GM18858 (cell line): ENCODE results near the gene LCP1.

ENCODE experiments used
- ATAC-seq: cut with Tn5 transposase; IDR thresholded peaks from one replicate; pipeline ENCODE4 v1.9.1; 2021; ENCODE audit not compliant: unreplicated experiment

LCP1 gene

DNA sequence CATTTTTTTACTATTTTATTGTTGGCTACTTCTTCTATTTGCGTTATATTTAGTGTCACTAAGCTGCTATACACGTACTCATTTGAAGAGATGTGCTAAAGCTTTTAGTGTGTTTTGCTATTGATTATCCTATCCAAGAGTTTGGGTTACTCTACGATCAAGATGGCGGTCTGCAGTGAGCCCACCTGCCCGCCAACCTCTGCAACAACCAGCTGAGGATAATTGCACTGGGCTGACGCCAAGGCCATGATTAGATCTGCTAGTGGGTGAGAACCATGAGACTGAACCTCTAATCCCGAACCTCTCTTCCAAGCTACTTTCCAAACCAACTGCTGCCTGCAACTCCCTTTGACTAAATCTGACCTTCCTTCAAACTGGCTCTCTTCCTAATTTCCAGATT is 78.9 kb downstream of the LCP1 start:
- ATAC-seq, result no peak

DNA sequence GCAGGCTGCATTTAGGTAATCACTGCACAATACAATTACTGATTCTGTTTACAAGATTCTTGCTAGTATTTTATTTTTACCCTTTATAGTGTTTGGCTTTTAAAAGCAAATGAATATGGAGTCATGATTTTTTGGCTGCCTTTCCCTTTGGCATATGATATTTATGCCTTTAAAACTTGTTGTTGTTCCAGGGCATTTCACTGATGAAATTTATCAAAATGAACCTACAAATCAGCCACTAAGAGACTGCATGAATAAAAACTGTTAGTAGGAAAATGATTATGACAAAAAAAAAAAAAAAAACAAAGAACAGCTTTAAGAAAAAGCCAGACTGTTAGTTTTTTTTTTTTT is 79.7 kb downstream of the LCP1 start:
- ATAC-seq, result no peak

DNA sequence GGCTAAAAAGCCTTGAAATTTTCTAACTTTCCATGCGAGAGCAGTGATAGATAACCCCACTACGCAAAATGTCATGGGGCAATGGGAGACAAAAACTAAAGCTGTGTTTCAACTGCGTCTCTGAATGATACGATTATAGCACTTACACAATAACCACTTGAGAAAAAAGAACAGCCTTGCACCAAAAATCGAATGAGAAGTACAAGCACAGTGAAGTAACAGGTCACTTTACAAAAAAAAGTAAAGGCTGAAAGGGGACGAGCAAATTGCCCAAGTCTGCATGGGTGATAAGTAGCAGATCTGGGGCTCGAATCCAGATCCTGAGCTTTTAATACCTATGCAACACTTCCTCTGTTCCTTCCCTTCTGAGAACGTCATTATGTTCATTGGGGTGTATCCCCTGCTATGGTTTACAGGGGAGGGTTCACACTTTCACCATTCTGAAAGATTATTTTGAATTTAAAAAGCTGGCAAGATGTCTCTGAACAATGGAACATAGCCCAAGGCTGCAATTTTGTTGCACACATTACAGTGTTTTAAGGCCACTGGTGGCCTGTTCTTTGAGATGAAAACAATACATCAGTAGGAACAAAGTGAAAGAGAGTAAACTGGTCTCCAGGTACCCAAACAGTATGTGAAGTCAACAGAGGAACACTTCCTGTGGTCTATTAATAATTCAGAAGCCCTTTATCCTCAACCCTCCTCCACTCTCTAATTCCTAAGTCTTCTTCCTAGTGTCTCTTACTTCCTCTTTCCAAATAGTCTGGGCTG is 80.3 kb downstream of the LCP1 start:
- ATAC-seq, result no peak

DNA sequence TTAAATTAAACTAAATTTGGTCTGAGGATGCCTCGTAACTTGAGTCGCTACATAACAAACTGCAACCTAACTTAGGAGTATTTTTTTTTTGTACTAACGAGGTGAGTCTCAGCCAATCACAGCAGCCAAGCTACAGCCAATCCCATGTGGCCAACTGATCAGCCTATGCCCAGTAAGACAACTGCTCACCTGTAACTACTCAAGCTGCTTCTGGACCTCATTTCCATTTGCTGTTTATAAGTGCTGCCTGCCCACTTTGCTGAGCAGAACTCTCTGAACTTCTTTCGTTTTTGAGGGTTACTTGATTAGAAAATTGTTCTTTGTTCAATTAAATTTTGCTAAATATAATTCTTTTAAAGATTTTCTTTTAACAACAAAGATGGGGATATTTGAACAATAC is 81.0 kb downstream of the LCP1 start:
- ATAC-seq, result no peak

DNA sequence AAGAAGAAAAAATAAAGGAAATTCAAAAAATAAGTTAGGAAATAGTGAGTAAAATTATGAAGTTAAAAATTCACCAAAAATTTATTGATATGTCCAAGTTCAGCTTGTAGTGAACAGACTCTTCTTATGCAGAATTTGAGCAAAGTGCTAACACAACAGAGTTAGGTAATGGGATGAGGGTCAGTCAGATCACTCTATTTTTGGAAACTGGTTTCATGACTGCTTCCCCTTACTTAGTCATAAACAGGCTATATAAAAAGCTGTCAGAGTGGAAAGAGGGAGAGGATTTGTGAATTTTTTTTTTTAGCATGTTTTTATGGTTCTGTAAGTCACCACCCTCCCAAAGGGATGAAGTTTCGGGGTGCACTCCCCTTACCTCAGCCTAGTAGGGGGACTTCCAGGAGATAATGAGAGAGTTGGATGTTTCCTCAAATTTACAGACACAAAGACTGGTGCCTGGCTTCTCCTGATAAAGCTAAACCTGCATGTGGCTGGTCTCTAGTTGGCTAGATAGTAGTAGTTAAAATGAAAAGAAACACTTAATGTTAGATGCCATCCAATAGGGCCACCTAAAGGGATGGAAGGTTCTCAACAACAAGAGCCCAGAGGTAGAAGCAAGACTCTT is 81.7 kb downstream of the LCP1 start:
- peak; percentile 60 for ATAC-seq

DNA sequence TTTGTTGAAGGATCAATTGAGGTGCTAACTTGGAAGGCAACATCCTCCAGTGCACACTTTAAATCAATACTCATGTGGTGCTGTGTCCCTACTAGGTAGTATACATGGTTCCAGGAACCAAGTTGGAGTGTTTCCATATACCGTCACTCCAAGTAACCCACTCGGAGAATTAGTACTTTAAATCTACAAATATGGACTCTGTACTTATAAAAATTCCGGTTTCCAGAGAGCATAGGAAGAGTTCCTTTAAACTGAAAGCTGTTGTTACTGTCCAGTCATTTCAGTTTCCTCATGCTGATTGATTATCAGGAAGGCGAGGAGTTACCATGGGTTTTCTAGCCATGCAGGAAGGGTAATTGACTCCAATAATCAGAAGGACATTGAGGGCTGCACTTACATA is 84.3 kb downstream of the LCP1 start:
- ATAC-seq, result no peak

DNA sequence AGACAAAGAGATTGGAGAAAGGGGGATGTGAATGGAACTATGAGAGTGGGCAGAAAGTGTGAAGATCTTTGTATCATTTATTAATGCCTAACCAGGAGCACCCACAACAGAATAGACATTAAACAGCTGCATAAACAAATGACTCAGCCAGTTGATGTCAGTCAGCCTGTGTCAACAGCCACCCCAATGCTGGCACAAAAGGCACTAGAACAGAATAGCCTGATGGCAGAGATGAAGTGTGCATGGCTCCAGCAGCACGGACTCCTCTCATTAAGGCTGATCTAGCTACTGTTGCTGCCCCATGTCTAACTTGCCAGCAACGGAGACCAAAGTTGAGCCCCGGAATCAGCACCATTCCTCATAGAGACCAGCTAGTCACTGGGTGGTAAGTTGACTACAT is 85.0 kb downstream of the LCP1 start:
- no peak for ATAC-seq

DNA sequence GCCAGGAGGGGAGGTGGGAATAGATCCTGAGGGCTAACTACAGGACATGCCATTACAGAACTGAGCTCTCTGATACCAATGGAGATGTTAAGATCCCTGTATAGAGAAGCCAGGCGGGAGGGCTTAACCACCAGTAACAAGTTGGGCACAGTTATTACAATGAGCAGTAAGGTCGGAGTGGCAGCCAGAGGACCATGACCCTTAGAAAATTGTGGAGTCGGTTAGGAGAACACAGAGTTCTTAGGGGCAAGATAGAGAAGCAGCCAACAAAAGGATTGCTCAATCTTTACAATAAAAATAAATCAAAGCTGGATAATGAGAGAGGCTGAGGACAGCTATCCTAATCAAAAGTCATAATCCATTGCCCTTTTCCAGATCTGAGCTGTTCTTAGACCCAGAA is 87.5 kb downstream of the LCP1 start:
- ATAC-seq, result no peak

DNA sequence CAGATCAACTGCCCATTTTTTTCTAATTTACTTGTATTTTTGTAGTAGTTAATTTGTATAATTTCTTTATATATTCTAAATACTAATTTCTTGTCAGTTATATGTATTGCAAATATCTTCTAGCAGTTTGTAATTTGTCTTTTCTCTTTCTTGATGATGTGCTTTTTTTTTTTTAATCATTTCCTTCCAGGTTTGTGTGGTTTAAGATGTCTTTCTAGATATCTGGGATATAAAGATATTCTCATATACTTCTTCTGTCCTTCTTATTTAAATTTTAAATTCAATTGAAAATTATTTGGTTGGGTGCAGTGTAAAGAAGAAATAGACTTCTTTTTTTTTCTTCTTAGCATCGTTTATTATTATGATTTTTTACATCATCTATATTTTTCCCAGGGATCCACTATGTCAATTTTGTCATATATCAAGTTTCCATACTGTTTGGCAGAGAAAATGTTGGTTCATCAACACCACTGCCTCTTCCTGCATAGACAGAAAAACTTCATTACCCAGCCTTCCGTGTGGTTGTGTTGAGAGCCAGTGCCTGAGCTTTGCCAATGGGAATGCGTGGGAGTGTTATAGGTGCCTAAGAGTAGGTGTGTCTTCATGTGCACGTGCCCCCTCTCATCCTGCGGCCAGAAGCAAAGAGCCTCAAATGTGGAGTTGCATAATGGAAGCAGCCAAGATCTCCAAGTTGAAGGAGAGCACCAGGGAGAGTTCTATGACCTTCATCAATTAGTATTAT is 93.0 kb downstream of the LCP1 start:
- ATAC-seq, result no peak

DNA sequence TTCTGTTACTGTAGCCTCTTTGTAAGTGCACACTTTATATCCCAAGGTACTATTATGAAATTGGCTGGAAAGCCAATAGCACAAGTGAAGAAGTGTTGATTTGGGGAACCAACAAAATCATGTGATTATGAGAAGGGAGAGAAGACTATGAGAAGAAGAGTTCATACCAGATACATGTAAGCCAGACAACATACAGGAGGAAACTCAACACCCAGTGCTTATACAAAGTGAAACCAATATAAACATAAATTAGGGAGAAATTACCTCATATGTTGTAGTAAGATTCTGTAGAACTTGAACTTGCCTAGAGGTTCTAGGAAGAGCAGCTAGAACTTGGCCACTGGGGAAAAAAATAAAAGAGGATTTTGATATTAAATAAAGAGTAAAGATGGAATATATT is 94.5 kb downstream of the LCP1 start:
- no peak for ATAC-seq

DNA sequence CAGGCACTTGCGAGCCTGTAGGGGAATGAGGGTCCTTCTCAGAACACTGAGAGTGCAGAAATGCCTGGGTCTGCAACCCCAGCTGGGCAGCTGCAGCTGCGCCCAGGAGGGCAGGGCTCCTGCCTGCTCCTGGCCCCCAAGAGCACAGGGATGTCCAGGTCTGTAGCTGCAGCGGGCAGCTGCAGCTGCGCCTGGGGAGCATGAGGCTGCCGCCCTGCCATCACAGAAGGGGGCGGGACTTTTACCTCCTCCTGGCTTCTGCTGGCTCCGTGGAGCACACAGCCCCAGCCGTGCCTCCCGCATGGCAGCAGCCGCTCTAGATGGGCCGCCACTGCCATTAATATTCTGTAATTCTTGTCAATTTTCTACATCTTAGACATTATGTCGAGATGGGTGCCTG is 95.0 kb downstream of the LCP1 start:
- ATAC-seq, result no peak

DNA sequence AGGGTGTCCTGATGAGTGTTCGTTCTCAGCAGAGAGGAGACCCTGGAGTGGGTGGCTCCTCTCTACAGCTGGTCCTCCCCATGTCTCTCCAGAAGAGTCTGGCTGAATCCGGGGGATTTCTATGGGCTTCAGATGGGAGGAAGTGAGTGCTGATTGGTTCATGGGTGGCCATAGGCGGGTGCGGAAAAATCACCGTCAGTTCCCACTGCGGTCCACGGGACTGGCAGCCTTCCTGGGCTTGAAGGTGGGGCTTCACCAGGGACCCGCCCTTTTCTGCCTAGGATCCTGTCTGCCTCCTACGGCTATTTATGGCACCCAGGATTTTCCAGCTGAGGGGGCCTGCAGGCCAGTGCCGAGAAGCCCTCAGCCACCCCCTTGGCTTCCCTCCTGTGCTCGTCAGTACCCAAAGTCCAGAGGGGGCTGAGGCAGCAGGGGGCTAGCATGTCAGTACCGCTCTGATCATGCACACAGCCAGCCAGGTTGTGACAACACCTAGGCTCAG is 95.5 kb downstream of the LCP1 start:
- ATAC-seq, result no peak

DNA sequence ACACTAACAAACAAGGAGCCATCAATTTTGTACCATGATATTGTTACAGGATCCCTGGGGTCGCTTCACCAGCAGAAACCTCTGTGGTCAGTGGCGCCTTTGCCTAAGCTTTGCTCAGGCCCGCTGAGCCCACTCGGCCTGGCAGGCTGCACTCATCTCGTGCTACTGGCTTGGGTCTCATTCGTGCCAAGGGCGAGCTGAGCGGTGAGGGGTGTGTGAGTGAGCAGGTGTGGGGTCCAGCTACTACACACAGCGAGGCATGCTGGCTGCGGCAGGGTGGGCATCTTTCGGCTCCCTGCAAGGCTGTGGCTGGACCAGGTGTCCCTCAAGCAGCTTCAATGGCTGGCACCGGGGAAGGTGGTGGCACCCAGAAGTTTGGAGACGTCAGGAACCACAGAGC is 96.2 kb downstream of the LCP1 start:
- no peak for ATAC-seq

DNA sequence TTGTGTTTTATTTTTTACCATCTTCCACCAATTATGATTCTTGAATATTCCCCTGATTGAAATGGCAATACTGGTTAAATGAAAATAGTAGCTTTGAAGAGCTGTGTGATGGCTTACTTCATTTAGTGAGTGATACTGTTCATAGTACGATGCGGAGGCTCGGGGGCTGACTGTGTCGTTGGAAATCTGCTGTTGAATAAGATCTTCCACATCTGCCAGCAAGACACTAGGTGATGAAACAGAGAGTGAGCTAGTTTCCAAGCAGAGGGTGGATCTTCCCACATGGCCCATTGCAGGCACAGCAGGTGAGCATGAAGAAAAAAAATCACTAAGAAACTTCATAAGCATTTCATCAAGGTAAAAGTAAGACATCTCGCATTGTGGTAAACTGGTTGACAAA is 99.7 kb downstream of the LCP1 start:
- no peak for ATAC-seq

DNA sequence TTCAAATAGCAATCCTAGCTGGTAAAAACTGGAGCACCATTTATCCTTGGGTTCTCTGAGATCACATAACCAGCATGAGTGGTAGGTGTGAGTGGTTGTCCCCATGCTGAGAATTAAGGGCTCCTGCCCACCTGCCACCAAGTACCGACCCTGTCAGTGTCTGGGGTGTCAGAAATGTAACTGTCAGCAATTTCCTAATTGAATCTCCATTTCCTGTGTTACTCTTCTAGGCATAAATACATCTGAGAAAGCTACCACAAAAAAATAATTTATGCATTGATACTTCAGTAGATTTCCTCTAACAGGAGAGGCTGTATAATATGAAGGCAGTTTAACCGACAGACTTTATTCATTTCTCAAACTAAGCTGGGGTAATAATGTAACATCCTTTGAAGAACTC is 102.2 kb downstream of the LCP1 start:
- ATAC-seq, result no peak

DNA sequence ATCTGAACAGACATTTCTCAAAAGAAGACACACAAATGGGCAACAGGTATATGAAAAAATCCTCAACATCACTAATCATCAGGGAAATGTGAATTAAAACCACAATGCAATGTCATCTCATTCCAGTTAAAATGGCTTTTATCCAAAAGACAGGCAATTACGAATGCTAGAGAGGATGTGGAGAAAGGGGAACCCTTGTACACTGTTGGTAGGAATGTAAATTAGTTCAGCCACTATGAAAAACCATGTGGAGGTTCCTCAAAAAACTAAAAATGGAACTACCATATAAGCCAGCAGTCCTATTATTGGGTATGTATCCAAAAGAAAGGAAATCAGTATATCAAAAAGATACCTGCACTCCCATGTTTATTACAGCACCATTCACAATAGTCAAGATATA is 104.7 kb downstream of the LCP1 start:
- ATAC-seq, result no peak

DNA sequence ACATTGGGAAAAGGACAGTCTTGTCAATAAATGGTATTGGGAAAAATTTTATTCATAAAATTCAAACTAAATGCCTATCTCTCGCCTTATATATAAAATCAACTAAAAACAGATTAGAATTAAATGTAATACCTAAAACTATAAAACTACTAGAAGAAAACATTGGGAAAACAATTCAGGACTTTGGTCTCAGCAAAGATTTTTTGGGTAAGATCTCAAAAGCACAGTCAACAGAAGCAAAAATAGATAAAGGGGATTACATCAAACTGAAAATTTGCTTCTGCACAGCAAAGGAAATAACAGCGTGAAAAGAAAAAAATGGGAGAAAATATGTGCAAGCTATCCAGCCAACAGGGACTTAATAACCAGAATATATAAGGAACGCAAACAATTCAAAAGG is 105.2 kb downstream of the LCP1 start:
- ATAC-seq, result no peak
